Amniotic stem cell (primary cell): ENCODE data around the gene POLR3H.
A peak's percentile ranks its signal among the peaks of the same experiment; 100 is the strongest.
"Not testable (repeated sequence)": the region's sequence is repeated elsewhere in the genome, so short reads cannot be mapped to it uniquely, and the experiment has no call there.

Experiments
- DNase-seq: peaks from one replicate; lab custom pipeline; 2025; lab: John Stamatoyannopoulos, UW

Gene POLR3H

DNA sequence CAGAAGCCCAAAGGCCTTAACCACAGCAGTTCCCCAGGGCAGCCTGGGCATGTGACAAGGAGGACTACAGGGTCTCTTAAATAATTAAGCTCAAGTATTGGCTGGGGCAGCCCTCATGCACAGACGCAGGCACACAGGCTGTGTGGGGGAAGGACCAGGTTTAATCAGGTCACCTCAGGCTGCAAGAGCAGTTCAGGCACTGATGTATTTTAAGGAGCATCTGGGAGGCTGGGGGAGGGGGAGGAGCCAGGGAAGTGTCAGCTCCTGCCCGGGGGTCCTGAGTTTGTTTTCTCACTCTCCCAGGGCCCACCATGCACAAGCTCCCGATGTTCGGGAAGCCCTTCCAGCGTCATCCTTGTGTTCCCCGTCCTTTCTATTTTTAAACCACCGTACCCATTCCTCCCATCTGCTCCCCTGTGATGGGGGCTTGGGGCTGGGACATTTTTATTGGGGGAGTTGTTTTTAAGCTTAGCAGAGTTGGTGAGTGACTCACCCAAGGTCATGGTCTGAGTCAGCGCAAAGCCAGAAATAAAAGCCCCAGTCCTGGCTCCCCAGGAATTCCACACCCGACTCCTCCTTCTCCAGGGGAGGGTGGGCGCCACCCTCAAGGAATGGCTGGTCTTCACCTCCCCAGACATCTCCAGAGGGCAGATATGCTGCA lies 18.9 kb upstream of the POLR3H start:
- peak; percentile 42 for DNase-seq

DNA sequence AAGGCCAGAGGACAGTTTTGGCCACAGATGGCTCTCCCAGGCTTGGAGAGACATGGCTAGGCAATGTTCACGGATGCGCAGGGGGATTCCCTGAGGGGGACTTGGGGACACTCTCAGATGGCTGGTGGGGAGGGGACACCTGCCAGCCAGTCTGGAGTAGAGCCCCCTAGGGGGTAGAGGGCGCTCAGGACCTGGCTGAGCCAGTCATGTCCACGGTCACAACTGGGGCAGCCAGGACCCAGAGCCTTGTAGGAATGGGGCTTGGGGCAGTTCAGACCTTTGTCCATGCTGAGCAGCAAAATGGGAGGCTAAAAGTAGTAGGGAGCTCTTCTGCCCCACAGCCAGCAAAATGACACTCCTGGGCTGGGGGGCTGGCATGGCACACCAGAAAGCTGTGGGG lies 18.2 kb upstream of the POLR3H start:
- no peak for DNase-seq

DNA sequence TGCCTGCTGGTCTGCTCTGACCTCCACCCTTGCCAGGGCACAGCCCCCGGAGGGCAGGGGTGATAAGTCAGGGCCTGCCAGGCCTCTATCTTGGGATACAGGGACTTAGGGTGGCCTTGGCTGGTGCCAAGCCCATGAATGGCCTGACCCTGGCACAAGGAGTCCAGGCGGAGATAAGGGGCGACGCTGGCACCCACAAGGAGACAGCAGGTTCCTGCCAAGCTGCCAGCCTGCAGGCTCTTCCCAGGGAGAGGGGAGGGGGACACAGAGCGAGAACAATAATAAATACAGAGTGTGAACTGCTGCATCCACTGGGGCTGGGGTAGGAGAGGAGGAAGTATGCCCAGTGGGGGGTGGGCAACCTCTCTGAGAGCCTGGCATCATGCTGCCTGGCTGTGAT lies 17.5 kb upstream of the POLR3H start:
- no peak for DNase-seq

DNA sequence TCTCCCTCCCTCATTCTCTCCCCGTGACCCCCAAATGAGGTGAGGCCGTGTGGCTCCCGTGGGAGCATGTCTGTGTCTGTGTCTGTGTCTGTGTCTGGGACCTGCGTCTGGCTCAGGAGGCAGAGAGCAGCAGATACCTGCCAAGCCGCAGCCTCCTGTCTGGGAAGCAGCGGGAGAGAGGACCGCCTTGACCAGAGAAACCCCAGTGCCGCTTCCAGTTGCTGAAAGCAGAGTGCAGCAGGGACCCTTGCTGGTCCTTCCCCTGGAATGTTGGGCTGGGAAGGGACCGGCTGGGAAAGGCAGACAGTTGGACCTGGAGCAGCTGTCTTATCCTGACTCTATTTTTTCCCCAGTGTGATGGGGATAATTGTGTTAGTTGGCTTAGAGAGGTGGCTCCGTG lies 17.1 kb upstream of the POLR3H start:
- DNase-seq: no peak

DNA sequence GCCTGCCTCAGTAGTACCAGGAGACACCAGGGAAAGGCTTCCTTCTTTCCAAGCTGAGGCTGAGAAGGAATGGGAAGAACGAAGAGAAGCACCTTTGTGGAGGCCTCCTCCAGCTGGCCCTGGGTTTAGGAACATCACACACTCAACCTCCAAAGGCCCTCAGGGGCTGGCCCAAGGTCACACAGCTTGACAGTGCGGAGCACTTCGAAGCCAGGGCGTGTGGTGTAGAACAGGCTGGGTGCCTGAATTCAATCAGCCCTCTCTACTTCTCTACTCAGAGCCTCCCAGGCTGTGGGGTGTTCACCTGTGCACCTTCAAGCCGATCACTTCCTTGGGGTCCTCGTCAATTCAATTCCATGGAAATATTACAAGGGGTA lies 15.8 kb upstream of the POLR3H start:
- DNase-seq: no peak

DNA sequence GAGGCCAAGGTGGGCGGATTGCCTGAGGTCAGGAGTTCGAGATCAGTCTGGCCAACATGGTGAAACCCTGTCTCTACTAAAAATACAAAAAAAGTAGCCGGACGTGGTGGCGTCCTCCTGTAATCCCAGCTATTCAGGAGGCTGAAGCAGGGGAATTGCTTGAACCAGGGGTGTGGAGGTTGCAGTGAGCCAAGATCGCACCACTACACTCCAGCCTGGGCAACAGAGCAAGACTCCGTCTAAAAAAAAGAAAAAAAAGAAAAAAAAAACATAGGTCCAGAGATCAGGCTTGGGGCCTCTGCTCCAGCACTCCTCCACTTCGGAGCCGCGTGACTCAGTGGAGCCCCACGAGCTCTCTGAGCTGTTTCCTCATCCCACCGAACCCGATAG lies 14.0 kb upstream of the POLR3H start:
- not testable (repeated sequence) for DNase-seq

DNA sequence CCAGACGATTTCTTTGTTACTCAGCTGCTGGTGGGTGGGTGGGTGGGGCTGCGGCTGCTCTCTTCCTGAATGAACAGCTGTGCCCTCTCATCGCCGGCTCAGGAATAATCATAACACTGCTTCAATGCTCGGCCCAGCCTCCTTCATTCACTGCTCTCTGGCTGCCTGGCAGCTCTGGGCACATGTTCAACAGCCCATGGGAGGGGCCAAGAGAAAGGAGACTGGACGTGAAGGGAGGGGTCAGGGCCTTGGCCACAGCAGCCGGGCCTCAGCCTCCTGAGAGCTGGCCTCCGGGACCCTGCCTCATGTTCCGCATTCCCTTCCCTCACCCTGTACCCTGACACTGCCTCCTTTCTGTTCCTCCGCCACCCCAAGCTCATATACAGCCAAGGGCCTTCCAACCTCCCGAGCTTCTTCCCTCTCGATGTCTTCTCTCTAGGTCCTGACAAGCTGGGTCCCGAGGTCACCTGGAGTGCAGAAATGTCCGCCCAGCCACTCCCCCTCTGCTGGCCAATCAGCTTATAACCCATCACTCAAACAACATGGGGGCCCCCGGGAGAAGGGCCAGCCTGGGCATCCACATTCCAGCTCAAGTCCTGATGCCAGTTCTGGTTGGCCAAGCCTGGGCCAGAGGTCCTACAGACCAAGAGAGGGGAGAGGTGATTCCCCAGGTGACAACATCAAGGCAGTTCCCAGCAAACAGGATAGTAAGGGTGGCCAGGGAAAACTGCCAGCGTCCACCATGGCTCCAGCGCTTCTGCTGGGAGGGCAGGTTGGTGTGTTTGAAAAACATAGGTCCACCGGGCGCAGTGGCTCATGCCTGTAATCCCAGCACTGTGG lies 13.4 kb upstream of the POLR3H start:
- peak; percentile 63 for DNase-seq

DNA sequence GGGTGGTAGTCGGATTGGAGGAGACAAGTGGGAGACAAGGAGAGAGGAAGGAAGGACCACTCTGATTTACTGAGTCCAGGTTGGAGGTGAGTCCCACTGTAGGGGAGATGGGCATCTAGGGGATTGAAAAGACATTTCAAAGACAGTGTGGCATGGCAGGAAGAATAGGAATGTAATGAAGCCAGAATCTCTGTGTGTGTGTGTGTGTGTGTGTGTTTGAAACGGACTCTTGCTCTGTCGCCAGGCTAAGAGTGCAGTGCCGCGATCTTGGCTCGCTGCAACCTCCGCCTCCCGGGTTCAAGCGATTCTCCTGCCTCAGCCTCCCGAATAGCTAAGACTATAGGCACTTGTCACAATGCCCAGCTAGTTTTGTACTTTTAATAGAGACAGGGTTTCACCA lies 12.3 kb upstream of the POLR3H start:
- DNase-seq: no peak

DNA sequence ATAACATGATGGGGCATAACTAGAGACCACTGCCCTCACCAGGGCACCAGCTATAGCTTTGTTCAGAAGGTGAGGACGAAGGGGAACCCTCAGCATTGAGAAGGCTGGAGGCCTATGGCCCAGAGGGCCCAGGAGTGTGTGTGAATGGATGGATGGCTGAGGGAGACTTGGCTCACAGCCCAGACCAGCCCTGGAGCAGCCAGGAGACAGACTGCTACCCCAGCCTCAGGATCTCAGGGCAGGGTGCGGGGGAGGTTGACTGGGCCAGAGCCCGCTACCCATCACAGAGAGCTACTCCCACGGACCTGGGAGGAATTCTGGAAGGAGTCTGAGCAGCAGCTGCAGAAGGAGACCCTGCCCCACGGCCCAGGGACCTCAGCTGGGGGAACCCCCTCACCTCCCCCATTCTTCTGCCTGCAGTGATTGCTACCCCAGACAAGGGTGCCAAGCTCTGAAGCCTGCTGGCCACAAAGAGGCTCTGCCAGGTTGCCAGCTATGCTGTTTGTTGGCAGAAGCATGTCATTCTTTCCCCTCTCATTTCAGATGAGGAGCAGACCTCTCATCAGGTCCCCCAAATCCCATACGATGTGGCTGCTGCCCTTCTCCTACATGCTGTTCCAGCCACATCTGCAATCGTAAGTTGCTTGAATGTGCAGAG lies 11.2 kb upstream of the POLR3H start:
- no peak for DNase-seq

DNA sequence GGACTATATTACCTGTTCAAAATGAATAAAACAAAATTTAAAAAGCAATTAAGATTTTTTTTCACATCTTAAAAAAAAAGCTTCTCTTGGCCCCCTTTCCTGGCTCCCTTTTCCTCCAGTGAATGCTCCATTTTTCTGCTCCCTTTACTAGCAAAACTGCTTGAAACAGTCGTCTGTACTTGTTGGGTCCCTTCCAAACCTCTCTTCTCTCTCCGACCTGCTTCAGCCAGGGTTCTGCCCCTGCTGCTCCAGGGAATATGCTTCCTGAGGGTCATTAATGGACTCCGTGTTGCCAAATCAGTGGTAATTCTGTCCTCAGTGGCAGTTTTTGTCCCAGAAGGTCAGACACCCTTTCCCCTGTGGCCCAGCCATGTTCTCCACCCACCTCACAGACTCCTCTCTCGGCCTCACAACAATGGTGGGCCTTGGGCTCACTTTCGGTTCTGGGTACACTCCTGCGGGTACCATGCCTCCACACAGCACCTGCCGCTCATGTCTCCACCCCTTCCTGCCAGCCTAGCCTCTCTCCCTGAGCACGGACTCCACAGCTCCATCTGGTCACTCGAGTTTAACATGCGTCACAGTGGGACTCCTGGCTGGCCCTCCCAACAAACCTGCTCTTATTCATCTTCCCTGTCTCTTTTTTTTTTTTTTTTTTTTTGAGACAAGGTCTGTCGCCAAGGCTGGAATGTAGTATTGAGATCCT lies 7.8 kb upstream of the POLR3H start:
- no peak for DNase-seq

DNA sequence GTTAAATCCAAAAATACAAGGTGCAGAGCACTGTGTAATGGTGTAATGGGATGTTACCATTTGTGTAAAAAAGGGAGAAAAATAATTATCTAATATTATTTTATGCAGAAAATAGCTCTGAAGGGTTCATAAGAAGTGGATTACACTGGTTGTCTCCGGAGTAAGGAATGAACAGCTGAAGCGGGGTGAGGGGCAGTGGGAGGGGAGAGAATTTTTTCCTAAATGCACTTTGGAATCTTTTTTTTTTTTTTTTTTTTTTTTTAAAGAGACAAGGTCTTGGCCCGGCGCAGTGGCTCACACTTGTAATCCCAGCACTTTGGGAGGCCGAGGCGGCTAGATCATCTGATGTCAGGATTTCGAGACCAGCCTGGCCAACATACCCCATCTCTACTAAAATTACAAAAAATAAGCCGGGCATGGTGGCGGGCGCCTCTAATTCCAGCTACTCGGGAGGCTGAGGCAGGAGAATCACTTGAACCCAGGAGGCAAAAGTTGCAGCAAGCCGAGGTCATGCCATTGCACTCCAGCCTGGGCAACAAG lies 6.8 kb upstream of the POLR3H start:
- DNase-seq: no peak

DNA sequence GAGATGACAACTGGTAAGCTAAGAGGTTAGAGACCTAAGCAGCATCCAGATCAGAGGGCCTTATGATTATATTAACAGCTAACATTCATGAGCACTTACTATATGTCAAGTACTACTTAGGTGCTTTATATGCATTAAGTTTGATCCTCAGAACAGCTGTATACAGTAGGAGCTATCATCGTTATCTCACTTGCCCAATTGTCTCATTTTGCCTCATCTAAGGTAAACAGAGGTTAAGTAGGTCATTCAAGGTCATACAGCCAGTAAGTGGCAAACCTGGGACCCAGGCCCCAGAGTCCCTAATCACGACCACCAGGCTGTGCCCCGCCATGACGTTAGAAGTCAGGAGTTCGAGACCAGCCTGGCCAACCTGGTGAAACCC lies 4.6 kb upstream of the POLR3H start:
- DNase-seq: no peak

DNA sequence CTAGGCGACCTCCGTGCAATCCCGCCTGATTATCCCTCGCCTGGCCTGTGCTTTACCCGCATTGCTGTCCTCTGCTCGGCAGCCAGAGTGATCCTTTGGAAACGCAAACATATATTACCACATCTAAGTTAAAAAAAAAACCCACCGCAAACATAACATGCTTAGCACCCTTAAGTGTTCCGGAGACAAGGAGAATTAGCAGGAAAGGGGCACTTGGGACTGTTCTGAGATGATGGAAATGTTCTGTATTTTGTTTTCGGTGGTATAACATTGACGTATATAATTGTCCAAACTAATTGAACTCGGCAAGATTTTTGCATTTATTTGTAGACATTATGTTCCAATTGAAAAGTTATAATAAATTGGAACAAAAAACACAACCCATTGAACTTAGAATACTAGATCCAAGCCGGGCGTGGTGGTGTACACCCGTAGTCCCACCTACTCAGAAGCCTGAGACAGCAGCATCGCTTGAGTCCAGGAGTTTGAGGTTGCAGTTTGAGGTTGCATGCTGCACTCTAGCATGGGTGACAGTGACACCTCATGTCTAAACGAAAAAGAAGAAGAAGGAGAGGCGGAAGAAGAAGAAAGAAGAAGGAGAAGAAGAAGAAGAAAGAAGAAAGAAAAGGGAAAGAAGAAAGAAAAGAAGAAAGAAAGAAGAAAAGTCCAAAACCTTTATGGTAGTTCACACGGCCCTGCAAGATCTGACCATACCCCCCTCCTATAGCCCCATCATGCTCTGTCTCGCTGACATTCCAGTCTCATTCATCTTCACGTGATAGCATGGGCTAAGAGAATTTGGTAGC lies 604 bp upstream of the POLR3H start:
- DNase-seq: no peak

DNA sequence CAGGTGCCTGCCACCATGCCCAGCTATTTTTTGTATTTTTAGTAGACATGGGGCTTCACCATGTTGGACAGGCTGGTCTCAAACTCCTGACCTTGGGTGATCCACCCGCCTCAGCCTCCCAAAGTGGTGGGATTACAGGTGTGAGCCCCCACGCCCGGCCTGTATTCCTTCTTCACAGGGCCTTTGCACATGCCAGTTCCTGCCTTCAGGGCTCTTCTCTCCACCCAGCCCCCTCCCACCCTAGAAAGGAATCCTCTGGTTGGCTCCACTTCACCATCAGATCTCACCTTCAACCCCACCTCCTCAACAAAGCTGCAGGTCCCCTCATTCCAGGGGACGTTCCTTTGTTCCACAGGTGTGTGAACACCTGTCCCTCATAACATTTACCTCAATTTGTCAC lies 2.0 kb downstream of the POLR3H start:
- DNase-seq: no peak

DNA sequence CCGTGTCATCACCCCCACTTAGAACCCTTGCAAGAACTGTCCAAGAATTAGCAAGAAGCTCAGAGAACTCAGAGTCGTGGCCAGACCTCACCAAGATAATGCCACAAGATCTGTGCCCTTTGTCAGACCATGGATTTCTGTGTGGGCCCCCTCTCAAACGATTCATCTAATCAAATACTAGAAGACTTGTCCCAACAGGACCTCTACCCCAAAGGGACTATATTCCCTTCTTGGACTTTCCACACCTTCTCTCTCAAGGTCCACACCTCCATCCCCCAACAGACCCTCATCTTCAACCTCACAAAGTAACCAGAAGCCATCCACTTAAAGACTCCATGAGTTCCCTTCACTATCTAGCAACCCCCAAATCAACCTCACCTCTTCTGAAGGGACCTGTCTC lies 2.8 kb downstream of the POLR3H start:
- no peak for DNase-seq

DNA sequence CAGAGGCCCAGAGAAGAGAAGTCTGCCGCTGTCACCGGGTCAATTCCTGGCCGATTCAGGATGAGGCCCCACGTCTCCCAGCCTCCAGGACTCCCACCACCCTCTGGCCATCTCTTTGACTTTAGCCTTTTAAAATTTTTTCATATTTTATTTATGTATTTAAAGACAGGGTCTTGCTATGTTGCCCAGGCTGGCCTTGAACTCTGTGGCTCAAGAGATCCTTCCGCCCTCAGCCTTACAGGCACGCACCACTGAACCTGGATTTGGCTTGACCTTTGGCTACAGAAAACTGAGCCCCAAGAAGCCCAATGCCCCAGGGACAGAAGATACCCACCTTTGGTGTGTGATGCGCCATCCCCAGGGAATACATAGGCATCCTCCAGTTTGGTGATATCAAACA lies 3.9 kb downstream of the POLR3H start:
- DNase-seq: no peak

DNA sequence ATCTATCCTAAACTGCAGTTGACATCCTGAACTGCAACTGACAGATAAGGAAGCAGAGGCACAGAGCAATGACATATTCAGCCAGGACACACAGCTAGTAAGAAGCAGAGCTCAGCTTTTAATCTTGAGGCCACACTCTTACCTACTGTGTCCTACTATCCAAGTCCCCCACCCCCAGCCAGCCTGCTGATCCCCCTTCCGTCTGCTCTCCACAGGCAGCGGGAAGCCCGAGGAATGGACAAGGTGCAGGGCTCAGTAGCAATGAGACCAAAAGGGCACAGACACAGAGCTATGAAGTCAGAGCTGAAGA lies 4.3 kb downstream of the POLR3H start:
- no peak for DNase-seq

DNA sequence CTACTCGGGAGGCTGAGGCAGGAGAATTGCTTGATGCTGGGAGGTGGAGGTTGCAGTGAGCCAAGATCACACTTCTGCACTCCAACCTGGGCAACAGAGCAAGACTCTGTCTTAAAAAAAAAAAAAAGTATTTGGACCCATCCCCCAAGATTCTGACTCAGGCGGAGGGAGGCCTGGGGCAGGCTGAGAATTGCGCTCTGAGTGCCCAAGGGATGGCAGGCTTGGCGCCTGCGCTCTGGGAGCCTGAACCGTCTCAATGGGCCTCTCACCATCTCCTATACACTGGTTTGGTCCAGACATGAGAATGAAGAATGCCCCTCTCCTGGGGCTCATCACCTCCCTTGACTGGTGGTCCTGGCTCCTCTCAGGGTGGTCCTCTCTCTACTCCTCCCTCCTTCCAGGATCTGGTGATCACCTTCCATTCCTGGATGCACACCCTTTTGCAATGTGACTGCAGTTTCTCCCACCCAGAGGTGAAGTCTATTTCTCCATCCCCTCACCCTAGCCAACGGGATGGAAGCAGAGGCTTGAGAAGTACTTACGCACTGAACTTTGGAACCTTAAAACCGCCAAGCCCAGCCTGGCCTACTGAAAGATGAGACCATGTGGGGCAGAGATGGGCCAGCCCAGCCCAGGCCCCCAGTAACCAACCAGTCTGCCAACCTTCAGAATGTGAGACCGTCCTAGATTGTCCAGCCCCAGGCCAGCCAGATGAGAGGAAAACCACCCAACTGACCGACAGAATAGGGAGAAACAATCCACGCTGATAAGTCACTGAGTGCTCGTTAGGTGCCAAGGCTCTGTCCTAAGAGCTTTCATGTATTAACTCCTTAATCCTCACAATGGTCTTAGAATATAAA lies 4.9 kb downstream of the POLR3H start:
- no peak for DNase-seq

DNA sequence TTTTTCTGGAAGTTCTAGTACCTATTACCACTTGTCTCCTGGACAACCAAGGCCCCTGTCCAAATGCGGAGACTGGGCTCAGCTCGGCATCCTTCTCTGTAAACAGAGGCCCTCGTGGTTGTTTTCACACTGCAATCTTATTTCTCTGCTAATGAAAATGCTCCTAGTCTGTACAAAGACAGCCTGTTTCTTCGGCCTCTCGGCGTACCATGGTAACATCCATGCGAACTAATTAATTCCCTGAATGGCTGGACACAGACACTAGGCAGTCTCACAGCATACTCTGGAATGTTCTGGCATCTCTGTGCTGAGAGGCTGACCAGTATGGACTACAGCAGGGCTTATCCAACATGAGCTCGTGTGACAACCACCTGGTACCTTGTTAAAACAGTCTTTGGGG lies 5.7 kb downstream of the POLR3H start:
- no peak for DNase-seq

DNA sequence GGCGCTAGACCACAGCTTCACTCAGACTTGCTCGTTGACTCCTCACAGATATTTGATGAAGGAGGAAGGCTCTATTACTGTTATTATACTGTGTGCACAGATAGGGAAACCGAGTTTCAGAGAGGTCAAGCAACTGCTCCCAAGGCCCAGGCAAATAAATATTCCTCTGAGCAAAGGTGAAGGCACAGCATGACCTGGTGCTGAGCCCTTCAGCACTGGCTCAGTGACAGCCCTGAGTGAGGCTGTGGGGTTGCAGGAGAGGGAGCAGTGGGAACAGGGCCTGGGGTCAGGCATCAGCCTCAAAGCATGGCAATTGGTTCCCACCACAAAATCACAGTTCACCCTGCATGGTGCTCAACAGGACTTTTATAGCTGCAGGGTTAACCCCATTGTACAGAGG lies 7.1 kb downstream of the POLR3H start:
- DNase-seq: no peak

DNA sequence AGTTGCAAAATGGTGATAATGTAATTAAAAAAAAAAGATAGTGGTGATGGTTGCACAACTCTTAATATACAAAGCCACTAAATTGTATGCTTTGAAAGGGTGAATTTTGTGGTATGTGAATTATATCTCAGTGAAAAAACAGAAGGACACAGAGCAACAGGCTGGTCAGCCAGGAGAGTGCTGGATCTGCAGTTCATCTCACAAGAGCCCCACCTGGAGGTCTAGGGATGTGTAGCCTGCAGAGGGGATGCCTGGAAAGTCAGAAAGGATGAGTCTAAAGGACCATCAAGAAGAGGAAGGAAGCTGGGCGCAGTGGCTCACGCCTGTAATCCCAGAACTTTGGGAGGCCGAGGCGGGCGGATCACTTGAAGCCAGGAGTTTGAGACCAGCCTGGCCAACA lies 9.0 kb downstream of the POLR3H start:
- DNase-seq: no peak
